ENCODE results near the gene ASIP.
A peak's percentile ranks its signal among the peaks of the same experiment; 100 is the strongest.

ASIP gene

DNA sequence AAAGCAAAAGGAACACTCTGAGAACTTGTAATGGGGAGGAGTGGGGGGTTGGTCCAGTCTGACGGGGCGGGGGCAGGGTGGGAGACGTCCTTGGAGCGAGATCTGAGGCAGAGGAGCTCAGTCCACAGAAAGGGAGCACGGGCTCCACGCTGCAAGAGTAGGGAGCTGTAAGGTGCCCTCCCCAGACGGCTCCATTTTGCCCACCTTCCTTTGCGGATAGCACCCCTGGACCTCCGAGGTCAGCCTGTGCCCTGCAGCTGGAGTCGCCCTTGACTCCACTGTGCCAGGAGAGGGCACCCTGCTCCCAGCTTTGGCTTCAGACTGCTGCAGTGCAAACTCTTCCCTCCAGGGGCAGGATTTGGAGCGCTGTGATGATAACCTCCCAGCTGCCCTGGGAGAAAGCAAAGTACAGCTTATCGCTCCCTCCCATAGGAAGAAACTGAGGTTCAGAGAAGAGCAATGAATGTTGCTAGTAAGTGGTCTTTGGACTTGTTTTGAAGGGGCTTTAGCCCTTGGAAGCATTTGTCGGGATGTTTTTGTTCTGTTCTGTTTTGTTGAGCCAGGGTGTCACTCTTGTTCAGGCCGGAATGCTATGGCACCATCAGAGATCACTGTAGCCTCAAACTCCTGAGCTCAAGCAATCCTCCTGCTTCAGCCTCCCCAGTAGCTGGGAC, 71.5 kb downstream of the ASIP start:
- peak overlapping the region; percentile 51 for H3K4me2 ChIP-seq (ENCODE audit: low read length)
- peaks cover 17% of the 10 kb centered on the region for H3K27me3 ChIP-seq (ENCODE audit: control insufficient read depth, low read length)
- no peaks in the 10 kb centered on the region for H3F3A ChIP-seq (ENCODE audit: control insufficient read depth, insufficient read depth)
- no peaks in the 10 kb centered on the region for H3K36me3 ChIP-seq (ENCODE audit: control insufficient read depth, low read length)
- H3K4me1 ChIP-seq (ENCODE audit: control insufficient read depth, low read length), result peaks cover 7% of the 10 kb centered on the region
- H3K27ac ChIP-seq (ENCODE audit: low read depth, low read length), result no peak overlapping the region
- no peaks in the 10 kb centered on the region for H3K9me3 ChIP-seq (ENCODE audit: control insufficient read depth, insufficient read depth, low read length)
- no peaks in the 10 kb centered on the region for H3K9me2 ChIP-seq (replicated peaks; ENCODE audit: control insufficient read depth, low read length)
- no peaks in the 10 kb centered on the region for H3K79me2 ChIP-seq (ENCODE audit: control insufficient read depth, low read length)
- H3K4me3 ChIP-seq (ENCODE audit: low read length), result peak overlapping the region; percentile 34; the same call in 1 of the 2 replicates
- TF ChIP-seq, protein P1, sequence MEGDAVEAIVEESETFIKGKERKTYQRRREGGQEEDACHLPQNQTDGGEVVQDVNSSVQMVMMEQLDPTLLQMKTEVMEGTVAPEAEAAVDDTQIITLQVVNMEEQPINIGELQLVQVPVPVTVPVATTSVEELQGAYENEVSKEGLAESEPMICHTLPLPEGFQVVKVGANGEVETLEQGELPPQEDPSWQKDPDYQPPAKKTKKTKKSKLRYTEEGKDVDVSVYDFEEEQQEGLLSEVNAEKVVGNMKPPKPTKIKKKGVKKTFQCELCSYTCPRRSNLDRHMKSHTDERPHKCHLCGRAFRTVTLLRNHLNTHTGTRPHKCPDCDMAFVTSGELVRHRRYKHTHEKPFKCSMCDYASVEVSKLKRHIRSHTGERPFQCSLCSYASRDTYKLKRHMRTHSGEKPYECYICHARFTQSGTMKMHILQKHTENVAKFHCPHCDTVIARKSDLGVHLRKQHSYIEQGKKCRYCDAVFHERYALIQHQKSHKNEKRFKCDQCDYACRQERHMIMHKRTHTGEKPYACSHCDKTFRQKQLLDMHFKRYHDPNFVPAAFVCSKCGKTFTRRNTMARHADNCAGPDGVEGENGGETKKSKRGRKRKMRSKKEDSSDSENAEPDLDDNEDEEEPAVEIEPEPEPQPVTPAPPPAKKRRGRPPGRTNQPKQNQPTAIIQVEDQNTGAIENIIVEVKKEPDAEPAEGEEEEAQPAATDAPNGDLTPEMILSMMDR (IDR thresholded peaks at IDR 0.05; ENCODE audit: low read depth, low read length, poor library complexity, severe bottlenecking), result peak; percentile 100
- TF ChIP-seq EZH2phosphoT487 (IDR thresholded peaks at IDR 0.05; ENCODE audit: borderline replicate concordance, low read length), result no peak
- no peaks in the 10 kb centered on the region for H4K20me1 ChIP-seq (ENCODE audit: control insufficient read depth, insufficient read depth, low read depth, low read length)

DNA sequence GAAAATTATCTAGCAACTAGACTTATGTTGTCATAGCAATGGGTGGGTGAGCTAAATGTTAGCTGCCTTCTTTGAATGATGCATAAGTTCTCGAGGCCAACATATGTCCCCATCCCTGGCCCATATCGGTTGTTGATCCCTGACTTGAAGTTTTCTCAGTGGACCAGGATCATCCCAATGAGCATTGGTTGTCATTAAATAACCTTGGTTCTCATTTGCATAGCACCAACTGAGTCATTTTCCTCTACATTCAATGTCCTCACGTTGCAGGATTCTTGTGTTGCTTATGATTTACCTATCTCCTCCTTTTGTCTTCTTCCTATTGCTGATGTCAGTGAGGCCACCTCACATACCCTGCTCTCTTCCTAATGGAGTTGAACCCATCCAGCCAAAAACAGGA, 74.0 kb downstream of the ASIP start:
- H3K79me2 ChIP-seq (ENCODE audit: control insufficient read depth, low read length), result no peaks in the 10 kb centered on the region
- H3K4me3 ChIP-seq (ENCODE audit: low read length), result no peak overlapping the region
- no peak overlapping the region for H3K4me2 ChIP-seq (ENCODE audit: low read length)
- peaks cover 7% of the 10 kb centered on the region for H3K4me1 ChIP-seq (ENCODE audit: control insufficient read depth, low read length)
- TF ChIP-seq, protein P1 (IDR thresholded peaks at IDR 0.05; ENCODE audit: low read depth, low read length, poor library complexity, severe bottlenecking), result no peak
- TF ChIP-seq EZH2phosphoT487 (IDR thresholded peaks at IDR 0.05; ENCODE audit: borderline replicate concordance, low read length), result no peak
- no peaks in the 10 kb centered on the region for H3K36me3 ChIP-seq (ENCODE audit: control insufficient read depth, low read length)
- no peaks in the 10 kb centered on the region for H3K9me2 ChIP-seq (replicated peaks; ENCODE audit: control insufficient read depth, low read length)
- H4K20me1 ChIP-seq (ENCODE audit: control insufficient read depth, insufficient read depth, low read depth, low read length), result no peaks in the 10 kb centered on the region
- peaks cover 17% of the 10 kb centered on the region for H3K27me3 ChIP-seq (ENCODE audit: control insufficient read depth, low read length)
- no peaks in the 10 kb centered on the region for H3F3A ChIP-seq (ENCODE audit: control insufficient read depth, insufficient read depth)
- H3K9me3 ChIP-seq (ENCODE audit: control insufficient read depth, insufficient read depth, low read length), result no peaks in the 10 kb centered on the region
- H3K27ac ChIP-seq (ENCODE audit: low read depth, low read length), result no peak overlapping the region

- Histone ChIP-seq H3K4me3 (ENCODE audit: low read length) (no peak overlapping the region), H3K9me2 (replicated peaks; ENCODE audit: control insufficient read depth, low read length) (no peaks in the 10 kb centered on the region), H3K27me3 (ENCODE audit: control insufficient read depth, low read length) (peaks cover 11% of the 10 kb centered on the region), H3K79me2 (ENCODE audit: control insufficient read depth, low read length) (no peaks in the 10 kb centered on the region), H3K4me2 (ENCODE audit: low read length) (no peak overlapping the region), H3K4me1 (ENCODE audit: control insufficient read depth, low read length) (peaks cover 7% of the 10 kb centered on the region), H3K27ac (ENCODE audit: low read depth, low read length) (no peak overlapping the region), H4K20me1 (ENCODE audit: control insufficient read depth, insufficient read depth, low read depth, low read length) (no peaks in the 10 kb centered on the region), H3F3A (ENCODE audit: control insufficient read depth, insufficient read depth) (no peaks in the 10 kb centered on the region), H3K9me3 (ENCODE audit: control insufficient read depth, insufficient read depth, low read length) (no peaks in the 10 kb centered on the region), H3K36me3 (ENCODE audit: control insufficient read depth, low read length) (no peaks in the 10 kb centered on the region)
- TF ChIP-seq EZH2phosphoT487 (IDR thresholded peaks at IDR 0.05; ENCODE audit: borderline replicate concordance, low read length), result no peak
- TF ChIP-seq, protein P1 (IDR thresholded peaks at IDR 0.05; ENCODE audit: low read depth, low read length, poor library complexity, severe bottlenecking), result no peak
These were observed 75.1 kb downstream of the ASIP start for GRCh38 chr20:34316196-34316814.

All from DOHH2 (cell line).